ENCODE measurements around the gene MGA. TPM values are rescaled to one million over a fixed set of nuclear protein-coding genes. Genes with fewer than 3 reads are reported as not detected.
"Not testable (repeated sequence)": the region's sequence is repeated elsewhere in the genome, so short reads cannot be mapped to it uniquely, and the experiment has no call there.

MGA gene
- total RNA-seq, 2 donors from 2014 or later = 26.9 to 28.2 TPM

GRCh38 chr15:41693757-41694156 is 33.6 kb downstream of the MGA start:
- ATAC-seq = no peak
- intact Hi-C loops (cut with DNase I, micrococcal nuclease) = no loop called here
- DNase-seq = no peak

DNA sequence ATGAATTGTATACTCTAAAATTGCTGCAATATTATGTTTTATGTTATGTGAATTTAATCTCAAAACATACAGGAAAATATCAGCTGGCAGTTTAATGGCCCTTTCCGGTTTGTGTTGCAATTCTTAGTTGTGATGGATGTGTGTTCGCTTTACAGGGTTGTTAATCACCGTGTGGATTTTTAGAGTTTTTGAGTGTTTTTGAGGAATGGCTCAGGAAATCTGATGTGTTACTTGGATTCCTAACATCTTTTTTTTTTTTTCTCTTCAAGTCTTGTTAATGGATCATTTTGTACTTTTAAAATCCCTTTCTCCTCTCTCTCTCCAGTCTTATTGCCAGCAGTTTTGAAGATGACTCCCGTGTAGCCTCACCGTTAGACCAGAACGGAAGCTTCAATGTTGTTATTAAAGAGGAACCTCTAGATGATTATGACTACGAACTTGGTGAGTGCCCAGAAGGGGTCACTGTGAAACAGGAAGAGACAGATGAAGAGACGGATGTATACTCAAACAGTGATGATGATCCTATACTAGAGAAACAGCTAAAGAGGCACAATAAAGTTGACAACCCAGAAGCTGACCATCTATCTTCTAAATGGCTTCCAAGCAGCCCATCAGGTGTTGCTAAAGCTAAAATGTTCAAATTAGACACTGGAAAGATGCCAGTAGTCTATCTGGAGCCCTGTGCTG is 35.7 kb downstream of the MGA start:
- ATAC-seq (peak; percentile 42), DNase-seq (peak in 1 of 2 donors; percentile 19)
- intact Hi-C loops (cut with DNase I, micrococcal nuclease) = no loop called here

DNA sequence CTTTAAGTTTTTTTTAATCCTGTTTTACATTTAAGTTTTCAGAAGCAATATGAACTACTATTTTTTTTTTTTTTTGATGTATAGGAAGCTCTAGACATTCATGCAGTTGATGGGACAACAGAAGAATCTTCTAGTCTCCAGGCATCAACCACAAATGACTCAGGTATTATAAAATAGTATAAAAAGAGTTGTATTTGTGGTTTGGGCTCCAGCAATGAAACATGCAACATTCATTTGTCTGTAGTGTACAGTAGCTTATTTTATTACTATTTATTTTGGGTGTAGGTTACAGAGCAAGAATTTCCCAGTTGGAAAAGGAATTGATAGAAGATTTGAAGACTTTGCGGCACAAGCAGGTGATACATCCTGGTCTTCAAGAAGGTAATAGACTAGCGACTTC is 38.6 kb downstream of the MGA start:
- DNase-seq = no peak
- intact Hi-C loops (cut with DNase I, micrococcal nuclease) = no loop called here
- no peak for ATAC-seq

DNA sequence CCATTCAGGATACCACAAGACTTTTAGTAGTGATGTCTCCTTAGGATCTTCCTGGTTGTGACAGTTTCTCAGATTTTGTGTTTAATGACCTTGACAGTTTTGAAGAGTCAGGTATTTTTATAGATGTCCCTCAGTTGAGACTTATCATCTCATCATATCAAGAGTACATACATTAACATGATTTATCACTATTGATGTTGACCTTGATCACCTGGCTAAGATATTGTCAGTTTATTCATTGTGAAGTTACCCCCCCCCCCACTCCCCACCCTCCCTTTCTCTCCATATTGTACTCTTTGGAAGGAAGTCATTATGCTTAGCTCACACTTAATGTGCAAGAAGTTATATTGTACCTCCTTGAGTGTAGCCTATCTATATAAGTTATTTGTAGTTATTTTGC is 42.9 kb downstream of the MGA start:
- ATAC-seq (no peak), DNase-seq (no peak)
- intact Hi-C loops (cut with DNase I, micrococcal nuclease) = no loop called here

- DNase-seq (peak in 1 of 2 donors; percentile 39), ATAC-seq (peak; percentile 63)
- intact Hi-C loops (cut with DNase I, micrococcal nuclease) = no loop called here
Observed at GRCh38 chr15:41713047-41713446, 52.8 kb downstream of the MGA start.

DNA sequence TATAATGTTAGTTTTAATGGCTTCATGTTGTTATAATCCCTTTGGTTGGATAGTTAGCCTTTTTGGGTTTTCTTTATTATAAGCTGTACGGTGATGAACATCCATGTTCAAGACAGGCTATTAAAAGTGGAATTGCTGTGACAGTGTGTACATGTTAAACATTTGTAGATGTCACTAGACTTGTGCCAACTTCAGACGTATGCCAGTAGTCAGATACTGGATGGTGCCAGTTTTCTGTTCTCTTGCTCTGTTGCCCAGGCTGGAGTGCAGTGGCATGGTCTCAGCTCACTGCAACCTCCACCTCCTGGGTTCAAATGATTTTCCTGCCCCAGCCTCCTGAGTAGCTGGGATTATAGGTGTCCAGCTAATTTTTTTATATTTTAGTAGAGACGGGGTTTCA is 54.1 kb downstream of the MGA start:
- DNase-seq (no peak), ATAC-seq (no peak)
- intact Hi-C loops (cut with DNase I, micrococcal nuclease) = no loop called here

DNA sequence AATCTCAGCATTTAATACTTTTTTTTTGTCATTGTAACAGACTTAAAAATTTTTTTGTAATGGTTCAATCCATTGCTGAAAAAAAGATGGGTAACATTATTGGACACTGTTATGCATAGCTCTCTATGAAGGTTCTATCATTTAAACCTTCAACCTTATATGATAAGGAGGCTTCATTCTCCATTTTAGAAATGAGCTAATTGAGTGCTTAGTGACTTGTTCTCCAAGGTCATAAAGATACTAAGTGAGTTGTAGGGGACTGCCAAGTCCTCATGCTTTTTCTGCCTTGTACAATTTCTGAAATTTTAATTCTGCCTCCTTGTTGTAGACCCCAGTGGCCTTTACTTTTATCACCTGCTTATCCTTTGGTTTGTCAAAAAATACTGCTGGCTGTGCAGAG is 56.7 kb downstream of the MGA start:
- intact Hi-C loops (cut with DNase I, micrococcal nuclease) = no loop called here
- DNase-seq (no peak), ATAC-seq (no peak)

DNA sequence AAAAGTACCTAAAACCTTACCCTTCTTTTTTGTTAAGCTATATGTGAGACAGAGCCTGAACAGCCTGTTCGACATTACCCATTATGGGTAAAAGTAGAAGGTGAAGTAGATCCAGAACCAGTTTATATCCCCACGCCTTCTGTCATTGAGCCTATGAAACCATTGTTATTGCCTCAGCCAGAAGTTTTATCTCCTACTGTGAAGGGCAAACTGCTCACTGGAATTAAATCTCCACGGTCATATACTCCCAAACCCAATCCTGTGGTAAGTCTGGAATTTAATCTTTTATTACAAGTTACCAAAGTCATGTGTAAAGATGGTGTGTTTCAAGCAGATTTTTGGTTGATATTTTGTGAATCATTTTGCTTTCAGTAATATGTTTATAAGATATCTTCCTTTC is 66.9 kb downstream of the MGA start:
- ATAC-seq = no peak
- intact Hi-C loops (cut with DNase I, micrococcal nuclease) = no loop called here

GRCh38 chr15:41728061-41728460 is 67.9 kb downstream of the MGA start:
- ATAC-seq; DNase-seq; intact Hi-C loops (cut with DNase I, micrococcal nuclease): not testable (repeated sequence)

More for the DNA sequence above, 66.9 kb downstream of the MGA start:
- DNase-seq = no peak

- ATAC-seq (no peak), DNase-seq (no peak)
- intact Hi-C loops (cut with DNase I, micrococcal nuclease) = no loop called here
Observed at GRCh38 chr15:41730543-41730942, 70.3 kb downstream of the MGA start.

DNA sequence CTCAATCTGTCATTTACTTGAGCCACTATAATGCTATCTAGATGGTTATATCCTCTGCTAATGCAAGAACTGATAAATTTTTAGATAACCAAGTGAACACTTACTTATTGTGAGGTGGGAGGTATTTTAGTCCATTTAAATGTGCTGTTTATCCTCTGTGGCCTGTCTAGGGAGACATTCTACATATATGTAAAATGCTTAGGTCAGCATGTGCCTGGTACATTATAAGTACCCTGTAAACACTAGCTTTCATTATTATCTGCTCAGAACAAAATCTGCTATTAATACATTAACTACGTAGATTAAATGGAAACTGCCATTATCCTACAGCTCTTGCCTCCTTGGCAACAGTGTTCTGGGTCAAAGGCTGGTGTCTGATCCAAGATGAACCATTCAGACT is 72.3 kb downstream of the MGA start:
- DNase-seq (no peak), ATAC-seq (no peak)
- intact Hi-C loops (cut with DNase I, micrococcal nuclease) = no loop called here

DNA sequence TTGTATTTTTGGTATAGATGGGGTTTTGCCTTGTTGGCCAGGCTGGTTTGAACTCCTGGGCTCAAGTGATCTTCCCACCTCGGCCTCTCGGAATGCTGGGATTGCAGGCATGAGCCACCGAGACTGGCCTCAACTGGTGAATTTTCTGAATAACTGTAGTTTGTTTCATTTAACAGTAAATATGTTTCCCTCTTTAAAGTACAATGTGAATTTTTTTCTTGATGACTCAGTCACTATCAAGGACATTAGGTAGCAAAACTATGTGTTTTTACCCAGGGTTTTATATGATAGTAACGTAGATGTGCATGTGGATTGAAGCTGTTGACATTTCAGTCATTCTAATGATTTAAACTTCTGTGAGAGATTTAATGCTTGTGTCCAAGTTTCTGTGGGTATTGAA is 73.9 kb downstream of the MGA start:
- no peak for DNase-seq
- intact Hi-C loops (cut with DNase I, micrococcal nuclease) = no loop called here
- ATAC-seq = no peak

- no peak for DNase-seq
- intact Hi-C loops (cut with DNase I, micrococcal nuclease) = no loop called here
- no peak for ATAC-seq
Observed at GRCh38 chr15:41735046-41735445, 74.8 kb downstream of the MGA start.

GRCh38 chr15:41735492-41735891 is 75.3 kb downstream of the MGA start:
- DNase-seq; ATAC-seq; intact Hi-C loops (cut with DNase I, micrococcal nuclease): not testable (repeated sequence)

DNA sequence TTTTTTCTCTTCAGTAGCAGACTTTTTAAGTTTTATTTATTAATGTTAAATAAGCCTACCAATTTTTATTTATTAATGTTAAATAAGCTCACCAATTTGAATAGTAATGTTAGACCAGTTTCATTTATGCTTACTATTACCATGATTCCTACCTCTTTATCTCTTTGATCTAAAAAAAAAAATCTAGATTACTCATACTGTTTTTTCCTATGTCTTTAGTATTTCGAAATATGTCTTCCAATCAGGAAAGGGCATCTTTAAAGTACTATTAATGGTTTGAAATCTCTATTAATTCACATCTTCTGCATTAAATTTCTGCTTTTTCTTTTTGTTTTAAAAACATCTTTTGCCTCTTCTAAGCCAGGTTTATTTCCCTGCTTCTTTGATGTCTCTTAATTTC is 86.6 kb downstream of the MGA start:
- ATAC-seq (no peak), DNase-seq (no peak)
- intact Hi-C loops (cut with DNase I, micrococcal nuclease) = no loop called here

- no peak for ATAC-seq
Observed at GRCh38 chr15:41756198-41756597, 96.0 kb downstream of the MGA start.

GRCh38 chr15:41772720-41773331 is 112.6 kb downstream of the MGA start:
- intact Hi-C loops (cut with DNase I, micrococcal nuclease) = loop anchor here in 1 of 2 donors (5.0 kb wide), 1 partner anchor 39 kb away; no protein-coding TSS in a partner anchor
- ATAC-seq = peak; percentile 40
- DNase-seq = peak; percentile 36 to 40

More at GRCh38 chr15:41756198-41756597, 96.0 kb downstream of the MGA start:
- no peak for DNase-seq
- intact Hi-C loops (cut with DNase I, micrococcal nuclease) = no loop called here

GRCh38 chr15:41773332-41773728 is 113.1 kb downstream of the MGA start:
- no peak for ATAC-seq
- DNase-seq = no peak
- intact Hi-C loops (cut with DNase I, micrococcal nuclease) = loop anchor here in 1 of 2 donors (5.0 kb wide), 1 partner anchor 39 kb away; no protein-coding TSS in a partner anchor

- intact Hi-C loops (cut with DNase I, micrococcal nuclease) = loop anchor here in 1 of 2 donors (5.0 kb wide), 1 partner anchor 39 kb away; no protein-coding TSS in a partner anchor
Observed at GRCh38 chr15:41773729-41774061, 113.5 kb downstream of the MGA start.

DNA sequence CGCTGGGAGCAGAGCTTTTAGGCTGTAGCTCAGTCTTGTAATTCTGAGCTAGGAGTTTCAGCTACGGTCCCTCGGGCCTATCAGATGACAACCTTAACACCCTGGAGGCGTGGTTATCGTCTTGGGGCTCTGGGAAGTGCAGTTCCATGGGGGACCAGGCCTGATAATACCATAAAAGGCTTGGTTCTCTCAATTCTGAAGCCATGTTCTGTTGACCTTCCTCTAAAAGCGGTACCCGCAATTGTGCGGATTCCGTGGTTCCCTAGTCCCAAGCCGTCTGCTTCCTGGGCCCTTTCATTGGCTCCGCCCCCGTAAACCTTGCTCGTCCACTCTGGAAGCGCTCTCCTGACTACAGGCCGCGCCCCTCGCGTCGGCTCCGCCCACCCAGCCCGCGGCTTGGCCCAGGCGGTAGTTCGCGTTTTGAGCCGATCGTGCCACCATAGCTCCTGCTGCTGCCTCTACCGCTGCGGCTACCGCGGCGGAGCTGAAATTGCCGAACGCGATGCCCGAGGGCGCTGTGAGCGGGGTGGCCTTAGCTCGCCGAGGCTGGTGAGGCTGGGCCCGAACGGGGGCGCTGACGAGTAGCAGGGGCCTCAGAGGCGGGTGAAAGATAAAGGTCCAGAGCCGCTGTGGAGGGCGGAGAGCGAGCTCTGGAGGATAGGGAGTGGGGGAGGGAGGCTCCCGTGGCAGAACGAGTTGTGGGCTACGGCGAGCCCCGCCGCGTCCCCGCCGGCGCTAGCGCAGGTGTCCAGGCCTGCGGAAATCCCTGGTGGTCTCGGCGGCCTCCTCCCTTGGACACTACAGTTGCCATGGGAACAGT is 114.1 kb downstream of the MGA start, which contains the start of gene MAPKBP1:
Gene MAPKBP1, plus strand, starts transcription at position 423 of the 820 bp plus-strand sequence. CDS start 792 bp downstream, outside the sequence.
- intact Hi-C loops (cut with DNase I, micrococcal nuclease) = loop anchor here in 1 of 2 donors (5.0 kb wide), 1 partner anchor 38 kb away; no protein-coding TSS in a partner anchor
- peak; percentile 98 to 99 for DNase-seq
- peak; percentile 94 for ATAC-seq

More at GRCh38 chr15:41773729-41774061, 113.5 kb downstream of the MGA start:
- peak; percentile 8 for ATAC-seq
- DNase-seq = no peak
